NCI-H2196 (cell line): ENCODE measurements around the gene MAGIX.
A peak's percentile ranks its signal among the peaks of the same experiment; 100 is the strongest.
"Not testable (repeated sequence)": the region's sequence is repeated elsewhere in the genome, so short reads cannot be mapped to it uniquely, and the experiment has no call there.

ENCODE experiments used
- DNase-seq: peaks from one replicate; lab custom pipeline; 2025; ENCODE audit not compliant: unreplicated experiment; lab: John Stamatoyannopoulos, UW

MAGIX gene

GRCh38 chrX:49162620-49163019, at the start of gene MAGIX:
MAGIX (plus strand) TSS chrX:49162758; CDS start chrX:49162890, 132 bp downstream.
- no peak for DNase-seq

- DNase-seq: no peak
These were observed 46.5 kb upstream of the MAGIX start for GRCh38 chrX:49116076-49116475.

- no peak for DNase-seq
These were observed 45.8 kb upstream of the MAGIX start for GRCh38 chrX:49116716-49117115.

- no peak for DNase-seq
These were observed 45.0 kb upstream of the MAGIX start for GRCh38 chrX:49117581-49117980.

GRCh38 chrX:49120091-49120490, 42.5 kb upstream of the MAGIX start:
- no peak for DNase-seq

- DNase-seq: no peak
These were observed 40.1 kb upstream of the MAGIX start for GRCh38 chrX:49122499-49122898.

GRCh38 chrX:49127742-49128258, 34.8 kb upstream of the MAGIX start:
- not testable (repeated sequence) for DNase-seq

- no peak for DNase-seq
These were observed 33.1 kb upstream of the MAGIX start for GRCh38 chrX:49129427-49129826.

- not testable (repeated sequence) for DNase-seq
These were observed 30.3 kb upstream of the MAGIX start for GRCh38 chrX:49132275-49132674.

- DNase-seq: no peak
These were observed 28.8 kb upstream of the MAGIX start for GRCh38 chrX:49133759-49134158.

- no peak for DNase-seq
These were observed 25.1 kb upstream of the MAGIX start for GRCh38 chrX:49137492-49137891.

GRCh38 chrX:49139713-49140112, 22.8 kb upstream of the MAGIX start:
- DNase-seq: no peak

GRCh38 chrX:49142264-49142663, 20.3 kb upstream of the MAGIX start:
- DNase-seq: not testable (repeated sequence)

- not testable (repeated sequence) for DNase-seq
These were observed 19.4 kb upstream of the MAGIX start for GRCh38 chrX:49143154-49143553.

GRCh38 chrX:49147282-49147681, 15.3 kb upstream of the MAGIX start:
- DNase-seq: no peak

GRCh38 chrX:49147936-49148335, 14.6 kb upstream of the MAGIX start:
- no peak for DNase-seq

- not testable (repeated sequence) for DNase-seq
These were observed 14.0 kb upstream of the MAGIX start for GRCh38 chrX:49148390-49149100.

GRCh38 chrX:49149291-49149690, 13.3 kb upstream of the MAGIX start:
- DNase-seq: not testable (repeated sequence)

GRCh38 chrX:49153467-49153866, 9.1 kb upstream of the MAGIX start:
- DNase-seq: no peak

- peak; percentile 39 for DNase-seq
These were observed 7.2 kb upstream of the MAGIX start for GRCh38 chrX:49155243-49155899.

GRCh38 chrX:49155900-49156837, 6.4 kb upstream of the MAGIX start:
- peak; percentile 87 for DNase-seq
